Activated CD8-positive, alpha-beta T cell treated with anti-CD3 and anti-CD28 coated beads, Interleukin-2, amount 10 ng/mL, durations not matched to agents 7 days and 5 days (primary cell): Measurements from ENCODE around the gene RHOT1. TPM values are rescaled to one million over a fixed set of nuclear protein-coding genes. Genes with fewer than 3 reads are reported as not detected.
"Not testable (repeated sequence)": the region's sequence is repeated elsewhere in the genome, so short reads cannot be mapped to it uniquely, and the experiment has no call there.

Experiments
- ATAC-seq: fragments of 150-1000 bp; cut with Tn5 transposase; one replicate; pipeline ENCODE4 v1.10.0; 2021; ENCODE audit warnings: moderate library complexity
- CTCF ChIA-PET: fragments of 350-600 bp; sonication (Branson Sonifier 250); formaldehyde crosslinking; loops from one replicate; lab custom pipeline; 2021; ENCODE audit warnings: antibody characterized with exemption; lab: Charles Lee
- POLR2A ChIA-PET: fragments of 350-600 bp; sonication (Branson Sonifier 250); formaldehyde crosslinking; loops from one replicate; lab custom pipeline; 2021; ENCODE audit warnings: antibody characterized with exemption; lab: Charles Lee
- DNase-seq: peaks from one replicate; pipeline ENCODE4 v3.0.0-alpha.2; 2020
- H3K27ac Mint-ChIP-seq: one replicate; pipeline ENCODE4 v1.8.0; 2021; ENCODE audit warnings: mild to moderate bottlenecking, mixed read lengths
- H3K27me3 Mint-ChIP-seq: one replicate; pipeline ENCODE4 v1.8.0; 2021; ENCODE audit warnings: low read depth, mixed read lengths
- H3K36me3 Mint-ChIP-seq: one replicate; pipeline ENCODE4 v1.8.0; 2021; ENCODE audit warnings: low read depth, mixed read lengths
- H3K4me1 Mint-ChIP-seq: one replicate; pipeline ENCODE4 v1.8.0; 2021; ENCODE audit warnings: low read depth, mixed read lengths
- H3K4me3 Mint-ChIP-seq: one replicate; pipeline ENCODE4 v1.8.0; 2021; ENCODE audit warnings: mild to moderate bottlenecking, mixed read lengths
- H3K9me3 Mint-ChIP-seq: one replicate; pipeline ENCODE4 v1.8.0; 2022; ENCODE audit warnings: mixed read lengths; ENCODE audit not compliant: insufficient read depth
- total RNA-seq, 2 experiments: library from RNA; stranded (reverse); gene quantifications; one replicate each; pipeline ENCODE4 v1.2.3, GENCODE V29; 2021

The RHOT1 gene
- total RNA-seq, 2 experiments from 2014 or later = 29.9 to 31.4 TPM

GRCh38 chr17:32263515-32263914, 121.2 kb downstream of the RHOT1 start:
- not testable (repeated sequence) for H3K9me3 Mint-ChIP-seq, DNase-seq, H3K36me3 Mint-ChIP-seq, H3K4me3 Mint-ChIP-seq, ATAC-seq, H3K27ac Mint-ChIP-seq
- ChIA-PET POLR2A (interaction anchor here (0.6 to 1.0 kb wide), 2 partner anchors 77 to 87 kb away, joined by 3 to 4 read pairs; no protein-coding TSS in a partner anchor), CTCF (interaction anchor here (2.3 kb wide), 1 partner anchor 10 kb away, joined by 8 read pairs; no protein-coding TSS in a partner anchor)
- Mint-ChIP-seq H3K4me1 (peaks cover 13% of the 10 kb centered on the region), H3K27me3 (peaks cover 63% of the 10 kb centered on the region)

DNA sequence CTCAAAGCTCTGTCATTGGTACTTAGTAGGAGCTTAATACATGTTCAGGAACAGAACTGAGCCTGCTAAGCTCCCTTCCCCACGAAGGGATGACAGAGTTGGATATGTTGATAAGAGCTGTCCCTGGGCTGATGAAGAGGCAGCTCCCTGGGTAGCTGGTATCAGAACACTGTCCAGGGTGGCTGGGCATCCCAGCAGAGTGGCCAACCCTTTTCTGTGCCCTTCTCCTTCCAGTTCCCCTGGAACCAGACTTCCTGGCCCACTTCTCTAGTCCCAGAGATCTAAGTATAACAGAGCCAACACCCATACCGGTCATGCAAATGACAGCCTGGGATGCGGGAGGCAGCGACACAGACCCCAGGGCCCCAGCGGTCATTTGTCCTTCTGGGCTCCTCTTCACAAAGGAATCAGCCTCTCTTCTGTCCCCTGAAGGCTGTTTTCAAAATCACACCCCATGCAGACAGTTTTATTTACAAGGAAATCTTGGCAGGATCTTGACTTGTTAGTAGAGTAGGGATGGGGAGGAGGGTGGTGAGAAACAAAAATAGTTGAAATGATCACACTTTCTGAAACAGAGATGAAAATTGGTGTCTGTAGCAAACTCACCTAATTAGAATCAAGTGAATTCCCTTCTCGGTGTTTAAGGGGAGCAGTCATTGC, 122.0 kb downstream of the RHOT1 start:
- CTCF ChIA-PET = interaction anchor here (2.3 kb wide), 1 partner anchor 11 kb away, joined by 8 read pairs; no protein-coding TSS in a partner anchor

GRCh38 chr17:32264823-32265191, 122.5 kb downstream of the RHOT1 start:
- CTCF ChIA-PET = interaction anchor here (1.0 kb wide), 1 partner anchor 67 kb away, joined by 3 read pairs; no protein-coding TSS in a partner anchor
- peaks cover 70% of the 10 kb centered on the region for H3K27me3 Mint-ChIP-seq
- H3K27ac Mint-ChIP-seq = no peak overlapping the region
- peak overlapping the region; percentile 56 for H3K4me3 Mint-ChIP-seq
- DNase-seq = no peak
- peaks cover 13% of the 10 kb centered on the region for H3K4me1 Mint-ChIP-seq
- no peaks in the 10 kb centered on the region for H3K36me3 Mint-ChIP-seq
- ATAC-seq = no peak
- H3K9me3 Mint-ChIP-seq = no peaks in the 10 kb centered on the region
- POLR2A ChIA-PET = no interaction called here

More for the DNA sequence above, 122.0 kb downstream of the RHOT1 start:
- no peaks in the 10 kb centered on the region for H3K36me3 Mint-ChIP-seq
- POLR2A ChIA-PET = interaction anchor here (1.0 kb wide), 1 partner anchor 86 kb away, joined by 3 read pairs; no protein-coding TSS in a partner anchor
- ATAC-seq (no peak), DNase-seq (no peak)
- no peaks in the 10 kb centered on the region for H3K9me3 Mint-ChIP-seq
- H3K4me1 Mint-ChIP-seq = peaks cover 13% of the 10 kb centered on the region
- no peak overlapping the region for H3K27ac Mint-ChIP-seq
- peaks cover 67% of the 10 kb centered on the region for H3K27me3 Mint-ChIP-seq
- no peak overlapping the region for H3K4me3 Mint-ChIP-seq

DNA sequence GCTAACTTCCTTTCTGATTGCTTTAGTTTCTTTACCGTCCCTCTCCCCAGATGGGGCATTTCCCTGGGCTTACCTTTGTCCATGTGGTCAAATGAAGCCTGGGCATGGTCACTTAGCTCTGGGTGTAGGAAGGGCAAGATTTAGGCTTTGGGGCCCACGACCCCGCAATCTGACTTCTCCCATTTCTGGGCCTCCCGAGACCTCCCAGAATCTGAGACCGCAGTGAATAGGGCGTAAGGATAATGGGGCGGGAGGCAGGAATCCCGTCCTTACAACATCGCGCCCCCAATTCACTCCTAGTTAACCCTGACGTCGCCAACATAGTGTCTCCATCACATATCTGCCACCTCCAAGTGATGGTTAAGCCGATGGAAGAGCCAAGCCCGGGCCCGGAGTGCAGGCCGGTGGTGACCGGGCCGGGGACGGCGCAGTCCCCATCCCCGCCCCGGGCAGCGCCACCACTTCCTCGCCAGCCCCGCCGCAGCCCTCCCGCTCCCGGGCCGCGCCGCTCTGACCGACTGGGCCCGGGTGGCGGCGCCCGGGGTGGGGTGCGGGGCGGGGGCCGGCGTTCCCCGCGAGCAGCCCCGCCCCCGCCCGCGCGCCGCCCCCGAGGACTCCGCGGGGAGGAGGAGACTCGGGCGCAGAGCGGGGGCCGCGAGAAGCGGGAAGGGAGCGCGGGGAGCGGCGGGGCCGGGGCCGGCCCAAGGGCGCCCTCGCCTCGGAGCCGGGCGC, 123.1 kb downstream of the RHOT1 start, which contains the start of gene RHBDL3:
Gene RHBDL3, plus strand, starts transcription at position 641 of the 732 bp plus-strand sequence. CDS start 358 bp downstream, outside the sequence.
- Mint-ChIP-seq H3K9me3 (no peaks in the 10 kb centered on the region), H3K4me1 (peaks cover 13% of the 10 kb centered on the region), H3K4me3 (peak within 1 kb of the TSS; percentile 67), H3K27ac (no peak within 1 kb of the TSS), H3K27me3 (peaks cover 70% of the 10 kb centered on the region), H3K36me3 (no peaks in the 10 kb centered on the region)
- POLR2A ChIA-PET = no interaction called here
- DNase-seq (no peak), ATAC-seq (peak; percentile 57)
- CTCF ChIA-PET = interaction anchor here (1.0 kb wide), 1 partner anchor 66 kb away, joined by 3 read pairs; no protein-coding TSS in a partner anchor

- H3K4me3 Mint-ChIP-seq = no peak overlapping the region
- H3K27me3 Mint-ChIP-seq = peaks cover 72% of the 10 kb centered on the region
- ChIA-PET POLR2A (no interaction called here), CTCF (no interaction called here)
- H3K36me3 Mint-ChIP-seq = no peaks in the 10 kb centered on the region
- H3K9me3 Mint-ChIP-seq = no peaks in the 10 kb centered on the region
- ATAC-seq (no peak), DNase-seq (no peak)
- no peak overlapping the region for H3K27ac Mint-ChIP-seq
- H3K4me1 Mint-ChIP-seq = peaks cover 13% of the 10 kb centered on the region
Measured at GRCh38 chr17:32266051-32266388, 123.7 kb downstream of the RHOT1 start.

DNA sequence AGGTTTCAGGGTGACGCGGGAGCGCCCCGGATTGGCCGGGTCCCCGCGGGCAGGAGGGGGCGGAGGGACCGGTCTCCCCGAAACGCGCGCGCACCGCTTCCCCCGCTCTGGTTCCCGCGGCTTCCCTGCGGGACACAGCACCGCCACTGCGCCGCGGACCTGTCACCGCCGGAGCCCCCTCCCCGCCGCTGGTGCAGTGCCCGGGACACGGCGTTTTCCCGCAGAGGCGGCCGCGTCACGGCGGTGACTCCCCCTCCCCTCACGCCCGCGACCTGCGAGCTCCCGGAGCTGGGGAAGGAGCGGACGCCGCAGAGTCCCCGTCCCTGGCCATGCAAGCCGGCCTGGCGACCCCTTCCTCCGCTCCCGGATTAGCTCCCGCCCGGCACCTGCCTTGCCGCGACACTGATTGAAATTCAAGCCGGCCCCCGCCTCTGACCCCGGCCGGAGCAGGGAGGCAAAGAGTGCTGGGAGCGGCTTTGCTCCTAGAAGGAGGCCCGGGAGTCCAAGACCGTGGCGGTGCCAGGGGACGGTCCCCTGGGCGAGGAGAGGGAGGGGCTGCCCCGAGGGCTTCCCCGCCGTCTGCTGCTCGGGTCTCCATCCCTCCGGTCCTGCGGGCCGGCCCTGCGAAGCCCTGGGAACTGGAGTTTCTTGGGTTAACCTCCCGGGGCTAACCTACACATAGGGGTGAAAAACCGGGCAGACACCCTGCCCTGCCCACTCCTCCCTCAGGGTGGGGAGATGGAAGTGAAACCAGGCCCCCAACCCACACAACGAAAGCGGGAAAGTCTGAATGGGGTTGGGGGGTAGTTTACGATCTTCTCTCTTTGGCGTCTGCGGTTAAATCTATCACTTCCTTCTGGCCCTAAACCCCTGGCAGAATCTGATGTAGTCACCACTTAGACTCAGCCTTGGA, 124.3 kb downstream of the RHOT1 start:
- ChIA-PET POLR2A (interaction anchor here (0.5 kb wide), 1 partner anchor 16 kb away, joined by 5 read pairs; no protein-coding TSS in a partner anchor), CTCF (no interaction called here)
- H3K27me3 Mint-ChIP-seq = peaks cover 73% of the 10 kb centered on the region
- peak overlapping the region; percentile 67 for H3K4me3 Mint-ChIP-seq
- no peaks in the 10 kb centered on the region for H3K9me3 Mint-ChIP-seq
- H3K4me1 Mint-ChIP-seq = peaks cover 13% of the 10 kb centered on the region
- no peak overlapping the region for H3K27ac Mint-ChIP-seq
- H3K36me3 Mint-ChIP-seq = no peaks in the 10 kb centered on the region
- DNase-seq (peak; percentile 35), ATAC-seq (peak; percentile 65)

DNA sequence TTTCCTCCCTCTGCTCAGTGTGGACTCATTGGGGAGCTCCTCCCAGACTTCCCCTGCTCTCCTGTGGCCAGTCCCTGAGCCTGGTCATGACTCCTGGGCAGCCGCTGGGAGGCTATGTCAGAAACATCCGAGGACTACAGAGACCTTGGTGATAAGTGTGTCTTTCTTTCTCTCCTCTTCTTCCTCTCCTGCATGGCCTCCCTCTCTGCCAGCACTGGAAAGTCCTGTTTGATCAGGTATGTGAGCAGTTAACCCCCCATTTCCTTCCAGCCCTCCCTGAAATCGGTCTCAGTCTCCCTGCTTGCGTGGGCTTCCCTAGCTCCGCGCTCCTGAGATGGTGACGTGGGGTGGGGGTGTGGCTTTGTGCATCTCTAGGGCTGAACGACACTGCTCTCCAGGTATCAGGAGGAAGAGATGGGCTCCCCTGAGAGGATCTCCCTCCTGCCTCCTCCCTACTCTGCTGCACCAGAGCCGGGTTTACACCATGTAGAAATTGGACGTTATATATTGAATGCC, 125.4 kb downstream of the RHOT1 start:
- H3K27me3 Mint-ChIP-seq = peaks cover 77% of the 10 kb centered on the region
- ChIA-PET POLR2A (no interaction called here), CTCF (interaction anchor here (1.2 kb wide), 1 partner anchor 52 kb away, joined by 3 read pairs; no protein-coding TSS in a partner anchor)
- H3K36me3 Mint-ChIP-seq = no peaks in the 10 kb centered on the region
- H3K4me1 Mint-ChIP-seq = peaks cover 13% of the 10 kb centered on the region
- peak overlapping the region; percentile 59 for H3K4me3 Mint-ChIP-seq
- no peaks in the 10 kb centered on the region for H3K9me3 Mint-ChIP-seq
- no peak for ATAC-seq
- no peak overlapping the region for H3K27ac Mint-ChIP-seq
- DNase-seq = no peak

- no peaks in the 10 kb centered on the region for H3K36me3 Mint-ChIP-seq
- peaks cover 68% of the 10 kb centered on the region for H3K27me3 Mint-ChIP-seq
- H3K4me1 Mint-ChIP-seq = peaks cover 13% of the 10 kb centered on the region
- H3K9me3 Mint-ChIP-seq = no peaks in the 10 kb centered on the region
- no peak overlapping the region for H3K27ac Mint-ChIP-seq
- CTCF ChIA-PET = interaction anchor here (1.2 kb wide), 1 partner anchor 51 kb away, joined by 3 read pairs; no protein-coding TSS in a partner anchor
- ATAC-seq = no peak
- DNase-seq = no peak
- POLR2A ChIA-PET = no interaction called here
- no peak overlapping the region for H3K4me3 Mint-ChIP-seq
Measured at GRCh38 chr17:32268734-32269288, 126.5 kb downstream of the RHOT1 start.

DNA sequence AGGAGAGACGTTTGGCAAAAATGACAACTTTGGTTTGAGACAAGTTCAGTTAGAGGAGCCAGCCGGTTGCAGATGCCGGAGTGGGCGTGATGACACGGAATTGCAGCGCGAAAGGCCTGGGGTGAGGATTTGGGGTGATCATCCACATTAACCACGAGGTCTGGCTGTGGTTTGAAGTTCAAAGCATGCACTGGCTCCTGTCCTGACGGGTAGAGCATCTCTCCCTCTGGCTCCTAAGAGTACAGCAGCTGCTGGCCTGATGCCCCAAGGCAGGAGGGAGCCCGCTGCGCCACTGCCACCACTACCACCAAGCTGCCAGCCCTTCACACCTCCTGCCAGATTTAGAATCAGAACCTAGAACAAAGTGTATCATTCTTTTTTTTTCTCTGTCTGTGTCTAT, 127.1 kb downstream of the RHOT1 start:
- H3K4me1 Mint-ChIP-seq = peaks cover 13% of the 10 kb centered on the region
- H3K4me3 Mint-ChIP-seq = no peak overlapping the region
- peaks cover 64% of the 10 kb centered on the region for H3K27me3 Mint-ChIP-seq
- H3K36me3 Mint-ChIP-seq = no peaks in the 10 kb centered on the region
- no peak for ATAC-seq
- H3K9me3 Mint-ChIP-seq = no peaks in the 10 kb centered on the region
- DNase-seq = no peak
- ChIA-PET POLR2A (no interaction called here), CTCF (no interaction called here)
- H3K27ac Mint-ChIP-seq = no peak overlapping the region

DNA sequence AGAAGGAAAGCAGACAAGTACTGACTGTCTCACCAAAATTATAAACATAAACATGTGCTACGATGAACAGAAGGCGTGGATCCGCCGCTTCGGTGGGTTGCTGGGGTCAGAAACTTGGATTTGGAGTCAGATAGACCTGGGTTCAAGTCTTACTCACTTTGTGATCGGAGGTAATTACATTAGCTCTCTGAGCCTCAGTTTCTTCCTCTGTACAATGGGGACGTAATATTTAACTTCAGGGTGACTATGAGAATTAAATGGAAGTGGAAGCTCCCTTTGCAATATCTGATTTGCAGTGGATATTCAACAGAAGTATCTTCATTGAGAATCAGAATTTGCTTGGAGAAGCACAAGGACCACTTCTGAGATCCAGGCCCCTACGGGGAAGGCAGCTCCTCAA, 129.5 kb downstream of the RHOT1 start:
- Mint-ChIP-seq H3K36me3 (no peaks in the 10 kb centered on the region), H3K4me3 (no peak overlapping the region), H3K9me3 (no peaks in the 10 kb centered on the region), H3K27me3 (peaks cover 54% of the 10 kb centered on the region), H3K4me1 (peaks cover 10% of the 10 kb centered on the region), H3K27ac (no peak overlapping the region)
- ChIA-PET CTCF (interaction anchor here (1.8 kb wide), 1 partner anchor 48 kb away, joined by 5 read pairs; no protein-coding TSS in a partner anchor), POLR2A (interaction anchor here (0.5 to 0.9 kb wide), 2 partner anchors 14 to 27 kb away, joined by 3 to 5 read pairs; no protein-coding TSS in a partner anchor)
- ATAC-seq (no peak), DNase-seq (no peak)

GRCh38 chr17:32274101-32274500, 131.8 kb downstream of the RHOT1 start:
- H3K9me3 Mint-ChIP-seq = no peaks in the 10 kb centered on the region
- POLR2A ChIA-PET = no interaction called here
- ATAC-seq (no peak), DNase-seq (no peak)
- H3K36me3 Mint-ChIP-seq = no peaks in the 10 kb centered on the region
- no peak overlapping the region for H3K27ac Mint-ChIP-seq
- no peaks in the 10 kb centered on the region for H3K4me1 Mint-ChIP-seq
- no peak overlapping the region for H3K4me3 Mint-ChIP-seq
- peaks cover 31% of the 10 kb centered on the region for H3K27me3 Mint-ChIP-seq
- CTCF ChIA-PET = no interaction called here
